ENCODE results near the gene SMKR1. TPM values are rescaled to one million over a fixed set of nuclear protein-coding genes. Genes with fewer than 3 reads are reported as not detected.

SMKR1 gene
- total and polyA plus RNA-seq, 2 experiments from 2014 or later, result 2.1 TPM; not detected in 1

DNA sequence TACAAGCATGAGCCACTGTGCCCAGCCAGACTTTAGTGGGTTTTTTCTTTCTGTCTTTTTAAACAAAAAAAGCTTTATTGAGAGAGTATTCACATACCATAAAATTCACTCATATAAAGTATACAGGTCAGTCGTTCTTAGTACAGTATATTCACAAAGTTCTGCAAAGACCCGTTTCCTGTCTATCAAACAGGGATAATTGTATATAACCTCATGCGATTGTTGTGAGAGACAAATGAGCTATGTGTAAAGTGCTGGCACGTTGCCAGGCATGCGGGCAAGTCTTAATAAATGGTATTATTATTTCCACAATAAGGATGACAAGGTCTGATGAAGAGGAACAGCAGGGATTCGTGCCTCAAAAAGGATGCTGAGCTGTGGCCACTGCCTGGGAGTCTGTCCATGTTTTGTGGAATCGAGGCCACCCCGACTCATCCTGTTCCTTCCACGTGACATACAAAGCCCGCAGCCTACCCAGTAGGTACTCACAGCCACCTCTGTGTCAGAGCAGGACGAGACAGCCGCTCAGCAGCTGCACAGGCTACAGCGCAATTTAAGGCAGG is 51.6 kb downstream of the SMKR1 start:
- H3K4me3 Mint-ChIP-seq, result no peak overlapping the region
- Histone ChIP-seq H3K27ac (ENCODE audit: low read depth) (no peak overlapping the region), H3K4me1 (ENCODE audit: insufficient read depth) (peaks cover 10% of the 10 kb centered on the region), H3K79me2 (replicated peaks; ENCODE audit: insufficient read depth) (no peaks in the 10 kb centered on the region), H3K36me3 (ENCODE audit: insufficient read depth) (no peaks in the 10 kb centered on the region), H3K4me3 (no peak overlapping the region), H3K27me3 (ENCODE audit: insufficient read depth) (no peaks in the 10 kb centered on the region), H3K9me2 (ENCODE audit: insufficient read depth) (no peaks in the 10 kb centered on the region), H3F3A (replicated peaks; ENCODE audit: low read depth) (0 out of 2 replicates have a peak, but pooled peaks cover 3% of the 10 kb centered on the region), H4K20me1 (replicated peaks; ENCODE audit: insufficient read depth) (no peaks in the 10 kb centered on the region), H3K4me2 (no peak overlapping the region), H2AFZ (0 out of 2 replicates have a peak overlapping the region, but pooled peaks have one; percentile 52)
- peaks cover 16% of the 10 kb centered on the region for H3K27me3 Mint-ChIP-seq (ENCODE audit: insufficient read depth, low read depth, poor library complexity)
- TF ChIP-seq JUNB (IDR thresholded peaks at IDR 0.05; ENCODE audit: unreplicated experiment) (no peak), EZH2 (IDR thresholded peaks at IDR 0.05; ENCODE audit: low read depth, unreplicated experiment) (no peak), STAT1 (IDR thresholded peaks at IDR 0.05; ENCODE audit: unreplicated experiment) (no peak)
- TF ChIP-seq, protein P1, sequence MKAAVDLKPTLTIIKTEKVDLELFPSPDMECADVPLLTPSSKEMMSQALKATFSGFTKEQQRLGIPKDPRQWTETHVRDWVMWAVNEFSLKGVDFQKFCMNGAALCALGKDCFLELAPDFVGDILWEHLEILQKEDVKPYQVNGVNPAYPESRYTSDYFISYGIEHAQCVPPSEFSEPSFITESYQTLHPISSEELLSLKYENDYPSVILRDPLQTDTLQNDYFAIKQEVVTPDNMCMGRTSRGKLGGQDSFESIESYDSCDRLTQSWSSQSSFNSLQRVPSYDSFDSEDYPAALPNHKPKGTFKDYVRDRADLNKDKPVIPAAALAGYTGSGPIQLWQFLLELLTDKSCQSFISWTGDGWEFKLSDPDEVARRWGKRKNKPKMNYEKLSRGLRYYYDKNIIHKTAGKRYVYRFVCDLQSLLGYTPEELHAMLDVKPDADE (IDR thresholded peaks at IDR 0.05), result no peak
- no peaks in the 10 kb centered on the region for H3K36me3 Mint-ChIP-seq (ENCODE audit: low read depth)
- no peak overlapping the region for H3K27ac Mint-ChIP-seq
- DNase-seq (ENCODE audit: low spot score) (no peak), ATAC-seq (no peak)
- H3K9me3 Mint-ChIP-seq, result no peaks in the 10 kb centered on the region
- peaks cover 20% of the 10 kb centered on the region for H3K4me1 Mint-ChIP-seq

DNA sequence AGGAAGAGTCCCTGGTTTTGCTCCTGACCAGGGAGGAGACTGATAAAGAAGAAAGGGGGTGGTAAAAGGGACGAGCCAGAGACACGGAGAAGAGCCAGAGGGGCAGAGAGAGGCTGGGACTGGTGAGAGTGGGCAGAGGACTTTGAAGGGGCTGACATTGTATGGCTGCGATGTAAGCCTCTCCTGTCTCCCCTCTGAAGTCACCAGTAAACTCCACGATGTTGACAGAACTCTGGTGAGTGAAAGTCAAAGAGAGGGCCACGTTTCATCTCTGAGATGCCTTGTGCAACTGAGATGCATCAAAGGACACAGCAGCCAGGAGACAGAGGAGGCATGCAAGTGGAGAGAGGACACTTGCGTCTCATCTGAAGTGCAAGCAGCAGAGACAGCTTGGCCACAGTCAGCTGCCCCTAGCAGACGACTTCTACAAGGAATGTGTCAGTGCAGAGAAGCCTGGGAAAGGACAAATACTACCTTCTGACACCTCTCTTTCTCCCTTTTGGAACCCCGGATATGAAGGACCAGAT is 54.3 kb downstream of the SMKR1 start:
- no peak for ATAC-seq
- no peak overlapping the region for H3K27ac Mint-ChIP-seq
- H2AFZ ChIP-seq, result 0 out of 2 replicates have a peak overlapping the region, but pooled peaks have one; percentile 28
- TF ChIP-seq EZH2 (IDR thresholded peaks at IDR 0.05; ENCODE audit: low read depth, unreplicated experiment) (no peak), JUNB (IDR thresholded peaks at IDR 0.05; ENCODE audit: unreplicated experiment) (no peak), ZNF331 (CRISPR knock-in tag; IDR thresholded peaks at IDR 0.05; ENCODE audit: low read depth) (no peak), POLR2AphosphoS5 (IDR thresholded peaks at IDR 0.05; ENCODE audit: low read depth) (no peak), STAT1 (IDR thresholded peaks at IDR 0.05; ENCODE audit: unreplicated experiment) (no peak), CREB1 (CRISPR knock-in tag; IDR thresholded peaks at IDR 0.05; ENCODE audit: low read depth) (no peak)
- TF ChIP-seq, protein P1 (IDR thresholded peaks at IDR 0.05), result no peak
- TF ChIP-seq, protein P2, sequence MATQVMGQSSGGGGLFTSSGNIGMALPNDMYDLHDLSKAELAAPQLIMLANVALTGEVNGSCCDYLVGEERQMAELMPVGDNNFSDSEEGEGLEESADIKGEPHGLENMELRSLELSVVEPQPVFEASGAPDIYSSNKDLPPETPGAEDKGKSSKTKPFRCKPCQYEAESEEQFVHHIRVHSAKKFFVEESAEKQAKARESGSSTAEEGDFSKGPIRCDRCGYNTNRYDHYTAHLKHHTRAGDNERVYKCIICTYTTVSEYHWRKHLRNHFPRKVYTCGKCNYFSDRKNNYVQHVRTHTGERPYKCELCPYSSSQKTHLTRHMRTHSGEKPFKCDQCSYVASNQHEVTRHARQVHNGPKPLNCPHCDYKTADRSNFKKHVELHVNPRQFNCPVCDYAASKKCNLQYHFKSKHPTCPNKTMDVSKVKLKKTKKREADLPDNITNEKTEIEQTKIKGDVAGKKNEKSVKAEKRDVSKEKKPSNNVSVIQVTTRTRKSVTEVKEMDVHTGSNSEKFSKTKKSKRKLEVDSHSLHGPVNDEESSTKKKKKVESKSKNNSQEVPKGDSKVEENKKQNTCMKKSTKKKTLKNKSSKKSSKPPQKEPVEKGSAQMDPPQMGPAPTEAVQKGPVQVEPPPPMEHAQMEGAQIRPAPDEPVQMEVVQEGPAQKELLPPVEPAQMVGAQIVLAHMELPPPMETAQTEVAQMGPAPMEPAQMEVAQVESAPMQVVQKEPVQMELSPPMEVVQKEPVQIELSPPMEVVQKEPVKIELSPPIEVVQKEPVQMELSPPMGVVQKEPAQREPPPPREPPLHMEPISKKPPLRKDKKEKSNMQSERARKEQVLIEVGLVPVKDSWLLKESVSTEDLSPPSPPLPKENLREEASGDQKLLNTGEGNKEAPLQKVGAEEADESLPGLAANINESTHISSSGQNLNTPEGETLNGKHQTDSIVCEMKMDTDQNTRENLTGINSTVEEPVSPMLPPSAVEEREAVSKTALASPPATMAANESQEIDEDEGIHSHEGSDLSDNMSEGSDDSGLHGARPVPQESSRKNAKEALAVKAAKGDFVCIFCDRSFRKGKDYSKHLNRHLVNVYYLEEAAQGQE (IDR thresholded peaks at IDR 0.05; ENCODE audit: unreplicated experiment), result no peak

More for the DNA sequence above, 54.3 kb downstream of the SMKR1 start:
- H3K27ac ChIP-seq (ENCODE audit: low read depth), result no peak overlapping the region
- H3K9me3 Mint-ChIP-seq, result no peaks in the 10 kb centered on the region
- no peak for DNase-seq (ENCODE audit: low spot score)
- no peak overlapping the region; the same call in 2 of the 3 replicates for H3K4me3 Mint-ChIP-seq
- H4K20me1 ChIP-seq (replicated peaks; ENCODE audit: insufficient read depth), result no peaks in the 10 kb centered on the region
- no peaks in the 10 kb centered on the region for H3K36me3 Mint-ChIP-seq (ENCODE audit: low read depth)
- H3K4me2 ChIP-seq, result no peak overlapping the region
- H3K9me2 ChIP-seq (ENCODE audit: insufficient read depth), result no peaks in the 10 kb centered on the region
- H3K4me3 ChIP-seq, result no peak overlapping the region
- H3F3A ChIP-seq (replicated peaks; ENCODE audit: low read depth), result 0 out of 2 replicates have a peak, but pooled peaks cover 3% of the 10 kb centered on the region
- H3K36me3 ChIP-seq (ENCODE audit: insufficient read depth), result no peaks in the 10 kb centered on the region
- H3K4me1 Mint-ChIP-seq, result peaks cover 27% of the 10 kb centered on the region
- H3K4me1 ChIP-seq (ENCODE audit: insufficient read depth), result peaks cover 21% of the 10 kb centered on the region
- H3K27me3 ChIP-seq (ENCODE audit: insufficient read depth), result no peaks in the 10 kb centered on the region
- H3K79me2 ChIP-seq (replicated peaks; ENCODE audit: insufficient read depth), result no peaks in the 10 kb centered on the region
- peaks cover 11% of the 10 kb centered on the region for H3K27me3 Mint-ChIP-seq (ENCODE audit: insufficient read depth, low read depth, poor library complexity)
